Breast epithelium (tissue), 3 donors: ENCODE results near the gene SMAP1.

ENCODE experiments used
- CTCF ChIP-seq, 3 donors: fragments of 450-650 bp; IDR thresholded peaks; one replicate each; pipeline ENCODE4 v1.5.1; 2016 to 2017; ENCODE audit warnings: antibody characterized with exemption in 3 of 3, mild to moderate bottlenecking in 3 of 3, moderate library complexity in 3 of 3
- POLR2A ChIP-seq: fragments of 450-650 bp; IDR thresholded peaks from one replicate; pipeline ENCODE4 v1.6.1; 2016; ENCODE audit warnings: antibody characterized with exemption, mild to moderate bottlenecking, moderate library complexity

GRCh38 chr6:70669133-70669532 lies 1.4 kb downstream of the SMAP1 start:
- TF ChIP-seq POLR2A (no peak), CTCF (IDR thresholded peaks at IDR 0.05) (no peak)
